T-helper 17 cell (primary cell): ENCODE data around the gene BLACAT1. TPM values are rescaled to one million over a fixed set of nuclear protein-coding genes. Genes with fewer than 3 reads are reported as not detected.
A peak's percentile ranks its signal among the peaks of the same experiment; 100 is the strongest.
"Not testable (repeated sequence)": the region's sequence is repeated elsewhere in the genome, so short reads cannot be mapped to it uniquely, and the experiment has no call there.

Experiments used
- ATAC-seq: fragments of 150-1000 bp; cut with Tn5 transposase; 2 replicates; pipeline ENCODE4 v1.10.0; 2021; ENCODE audit warnings: mild to moderate bottlenecking, moderate library complexity
- DNase-seq, 3 donors: peaks; one replicate each; pipeline versions ENCODE4 v3.0.0 to v3.0.0-alpha.2; 2020 to 2021
- H3K9me3 ChIP-seq: one replicate; pipeline ENCODE4 v1.7.0; 2013; ENCODE audit warnings: low read length, mild to moderate bottlenecking; ENCODE audit not compliant: control insufficient read depth, poor library complexity, severe bottlenecking
- H3K27ac Mint-ChIP-seq: one replicate; pipeline ENCODE4 v1.8.0; 2022; ENCODE audit warnings: mild to moderate bottlenecking, moderate library complexity, mixed read lengths
- H3K27me3 Mint-ChIP-seq: one replicate; pipeline ENCODE4 v1.8.0; 2022; ENCODE audit warnings: mixed read lengths
- H3K36me3 Mint-ChIP-seq: one replicate; pipeline ENCODE4 v1.8.0; 2022; ENCODE audit warnings: low read depth, mixed read lengths
- H3K4me1 Mint-ChIP-seq: one replicate; pipeline ENCODE4 v1.8.0; 2022; ENCODE audit warnings: mild to moderate bottlenecking, mixed read lengths
- H3K4me3 Mint-ChIP-seq: one replicate; pipeline ENCODE4 v1.8.0; 2022; ENCODE audit warnings: mild to moderate bottlenecking, moderate library complexity, mixed read lengths
- total RNA-seq, 4 donors: library from RNA in 2 of 4; stranded (reverse) in 2 of 4; gene quantifications; one replicate each; pipeline ENCODE4 v1.2.3 and lab custom pipeline; 2022 to 2026

Gene BLACAT1
- total RNA-seq, 2 donors from 2014 or later = 0.10 TPM

DNA sequence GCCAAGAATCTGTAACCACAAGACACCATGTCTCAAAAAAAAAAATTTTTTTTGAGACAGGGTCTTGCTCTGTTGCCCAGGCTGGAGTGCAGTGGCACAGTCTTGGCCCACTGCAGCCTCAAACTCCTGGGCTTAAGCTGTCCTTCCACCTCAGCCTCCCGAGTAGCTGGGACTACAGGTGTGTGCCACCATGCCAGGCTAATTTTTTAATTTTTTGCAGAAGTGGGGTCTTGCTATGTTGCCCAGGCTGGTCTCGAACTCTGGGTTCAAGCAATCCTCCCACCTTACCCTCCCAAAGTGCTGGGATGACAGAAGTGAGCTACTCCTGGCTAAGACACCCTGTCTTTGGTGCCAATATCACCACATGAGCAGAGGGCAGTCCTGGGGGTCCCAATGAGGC lies 23.1 kb upstream of the BLACAT1 start:
- H3K4me3 Mint-ChIP-seq, ATAC-seq, H3K9me3 ChIP-seq, H3K27ac Mint-ChIP-seq, DNase-seq: not testable (repeated sequence)
- H3K27me3 Mint-ChIP-seq = peaks cover 57% of the 10 kb centered on the region
- peaks cover 11% of the 10 kb centered on the region for H3K36me3 Mint-ChIP-seq
- H3K4me1 Mint-ChIP-seq = peaks cover 21% of the 10 kb centered on the region

GRCh38 chr1:205477759-205478247 lies 22.0 kb upstream of the BLACAT1 start:
- DNase-seq (no peak), ATAC-seq (no peak)
- no peak overlapping the region for H3K4me3 Mint-ChIP-seq
- no peak overlapping the region for H3K27ac Mint-ChIP-seq
- H3K4me1 Mint-ChIP-seq = peaks cover 15% of the 10 kb centered on the region
- H3K27me3 Mint-ChIP-seq = peaks cover 54% of the 10 kb centered on the region
- H3K36me3 Mint-ChIP-seq = peaks cover 7% of the 10 kb centered on the region
- H3K9me3 ChIP-seq = peaks cover 4% of the 10 kb centered on the region

DNA sequence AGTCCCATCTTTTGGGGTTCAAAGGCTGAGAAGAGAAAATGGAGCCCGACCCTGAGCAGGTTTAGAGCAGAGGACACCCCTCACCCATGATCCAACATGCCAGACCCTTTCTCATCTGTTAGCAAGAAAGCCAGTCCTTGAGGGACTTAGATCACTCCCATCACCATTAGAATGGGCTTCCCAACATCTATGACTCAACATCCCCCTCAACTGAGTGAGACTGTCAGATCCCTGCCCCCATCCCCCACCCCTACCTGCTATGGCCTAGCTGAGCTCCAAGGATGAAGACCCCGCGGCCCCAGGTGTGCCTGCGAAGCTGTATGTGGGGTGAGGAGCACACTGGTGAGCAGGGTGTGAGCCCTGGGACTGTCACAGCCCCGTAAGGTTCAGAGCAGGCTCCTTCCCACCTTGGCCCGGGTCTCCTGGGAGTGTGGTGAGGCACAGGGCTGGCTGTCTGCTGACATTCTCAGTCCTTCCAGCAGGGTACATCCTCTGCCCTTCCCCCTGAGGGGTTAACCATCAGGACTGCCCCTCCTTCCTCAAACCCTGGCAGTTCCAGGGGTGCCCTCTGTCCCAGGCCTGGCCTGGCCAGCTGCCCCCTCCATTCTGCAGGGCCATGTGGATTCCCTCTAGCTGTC lies 21.4 kb upstream of the BLACAT1 start:
- Mint-ChIP-seq H3K36me3 (peaks cover 7% of the 10 kb centered on the region), H3K4me3 (no peak overlapping the region), H3K27ac (no peak overlapping the region), H3K4me1 (peaks cover 14% of the 10 kb centered on the region), H3K27me3 (peaks cover 50% of the 10 kb centered on the region)
- peaks cover 4% of the 10 kb centered on the region for H3K9me3 ChIP-seq
- ATAC-seq (no peak), DNase-seq (no peak)

- no peak overlapping the region for H3K27ac Mint-ChIP-seq
- peaks cover 47% of the 10 kb centered on the region for H3K27me3 Mint-ChIP-seq
- ATAC-seq (no peak), DNase-seq (no peak)
- H3K36me3 Mint-ChIP-seq = peaks cover 7% of the 10 kb centered on the region
- no peak overlapping the region for H3K4me3 Mint-ChIP-seq
- H3K9me3 ChIP-seq = peaks cover 4% of the 10 kb centered on the region
- peaks cover 14% of the 10 kb centered on the region for H3K4me1 Mint-ChIP-seq
Observed at GRCh38 chr1:205476648-205477047, 20.8 kb upstream of the BLACAT1 start.

DNA sequence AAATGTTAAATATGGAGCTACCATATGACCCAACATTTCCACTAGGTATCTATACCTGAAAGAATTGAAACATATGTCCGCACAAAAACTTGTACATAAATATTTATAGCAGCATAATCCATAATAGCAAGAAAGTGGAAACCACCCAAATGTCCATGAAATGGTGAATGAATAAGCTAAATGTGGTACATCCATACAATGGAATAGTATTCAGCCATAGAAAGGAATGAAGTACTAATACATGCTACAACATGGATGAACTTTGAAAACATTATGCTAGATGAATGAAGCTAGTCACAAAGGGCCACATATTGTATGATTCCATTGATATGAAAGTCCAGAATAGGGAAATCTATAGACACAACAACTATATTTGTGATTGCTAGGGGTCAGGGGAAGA lies 20.0 kb upstream of the BLACAT1 start:
- H3K4me1 Mint-ChIP-seq = peaks cover 9% of the 10 kb centered on the region
- DNase-seq = no peak
- peaks cover 7% of the 10 kb centered on the region for H3K36me3 Mint-ChIP-seq
- ATAC-seq = no peak
- H3K27me3 Mint-ChIP-seq = peaks cover 46% of the 10 kb centered on the region
- no peak overlapping the region for H3K27ac Mint-ChIP-seq
- H3K9me3 ChIP-seq = peaks cover 4% of the 10 kb centered on the region
- no peak overlapping the region for H3K4me3 Mint-ChIP-seq

DNA sequence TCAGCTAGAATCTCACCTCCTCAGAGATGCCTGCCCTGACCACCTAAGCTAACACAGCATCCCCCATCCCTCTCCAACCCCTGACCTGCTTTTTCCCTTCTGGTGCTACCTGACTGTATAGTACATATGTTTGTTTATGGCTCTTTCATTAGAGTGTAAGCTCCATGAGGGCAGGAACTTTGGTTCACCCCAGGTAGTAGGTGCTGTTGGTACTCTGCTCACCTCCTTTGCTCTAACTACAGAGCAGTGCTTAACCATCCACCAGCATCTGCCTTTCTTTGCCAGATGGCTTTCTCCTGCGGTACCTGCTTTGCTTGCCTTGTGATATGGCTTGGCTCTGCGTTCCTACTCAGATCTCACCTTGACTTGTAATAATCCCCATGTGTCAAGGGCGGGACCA lies 18.7 kb upstream of the BLACAT1 start:
- H3K9me3 ChIP-seq = peaks cover 4% of the 10 kb centered on the region
- Mint-ChIP-seq H3K4me1 (peaks cover under 1% of the 10 kb centered on the region), H3K36me3 (peaks cover 5% of the 10 kb centered on the region), H3K27me3 (peaks cover 34% of the 10 kb centered on the region), H3K27ac (no peak overlapping the region), H3K4me3 (no peak overlapping the region)
- ATAC-seq (no peak), DNase-seq (no peak)

GRCh38 chr1:205473966-205474365 lies 18.1 kb upstream of the BLACAT1 start:
- ATAC-seq = no peak
- peaks cover 4% of the 10 kb centered on the region for H3K9me3 ChIP-seq
- no peak overlapping the region for H3K4me3 Mint-ChIP-seq
- no peak overlapping the region for H3K27ac Mint-ChIP-seq
- H3K27me3 Mint-ChIP-seq = peaks cover 38% of the 10 kb centered on the region
- H3K36me3 Mint-ChIP-seq = peaks cover 4% of the 10 kb centered on the region
- no peaks in the 10 kb centered on the region for H3K4me1 Mint-ChIP-seq
- no peak for DNase-seq

GRCh38 chr1:205473475-205473874 lies 17.6 kb upstream of the BLACAT1 start:
- peaks cover 4% of the 10 kb centered on the region for H3K9me3 ChIP-seq
- Mint-ChIP-seq H3K4me3 (no peak overlapping the region), H3K27ac (no peak overlapping the region), H3K4me1 (no peaks in the 10 kb centered on the region), H3K36me3 (peaks cover 4% of the 10 kb centered on the region), H3K27me3 (peaks cover 43% of the 10 kb centered on the region)
- DNase-seq (no peak), ATAC-seq (no peak)

- Mint-ChIP-seq H3K27ac (no peak overlapping the region), H3K27me3 (peaks cover 49% of the 10 kb centered on the region), H3K36me3 (peaks cover 4% of the 10 kb centered on the region), H3K4me3 (no peak overlapping the region), H3K4me1 (no peaks in the 10 kb centered on the region)
- ATAC-seq (no peak), DNase-seq (no peak)
- peaks cover 4% of the 10 kb centered on the region for H3K9me3 ChIP-seq
Observed at GRCh38 chr1:205472737-205473441, 17.0 kb upstream of the BLACAT1 start.

DNA sequence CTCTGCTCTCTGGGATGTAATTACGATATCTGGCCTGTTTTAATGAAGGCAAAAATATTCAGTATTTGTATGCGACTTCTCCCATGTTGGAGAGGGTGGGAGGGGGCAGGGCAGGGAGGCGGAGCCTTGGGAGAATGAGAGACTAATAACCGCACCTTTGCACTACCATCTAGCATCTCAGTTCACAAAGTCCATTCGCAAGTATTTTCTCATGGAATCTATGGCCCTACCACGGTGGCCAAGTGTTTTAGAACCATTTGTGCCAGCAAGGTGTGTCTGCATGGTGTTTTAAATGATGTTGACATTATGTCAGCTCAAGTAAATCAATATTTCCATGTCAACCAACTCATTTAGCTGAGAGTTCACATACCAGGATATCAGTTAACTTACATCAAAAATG lies 14.3 kb upstream of the BLACAT1 start:
- Mint-ChIP-seq H3K4me1 (peaks cover 3% of the 10 kb centered on the region), H3K36me3 (no peaks in the 10 kb centered on the region), H3K27me3 (peaks cover 70% of the 10 kb centered on the region), H3K27ac (no peak overlapping the region), H3K4me3 (no peak overlapping the region)
- DNase-seq = no peak
- no peak for ATAC-seq
- H3K9me3 ChIP-seq = peaks cover 4% of the 10 kb centered on the region

GRCh38 chr1:205466595-205467220 lies 10.9 kb upstream of the BLACAT1 start:
- Mint-ChIP-seq H3K36me3 (no peaks in the 10 kb centered on the region), H3K4me3 (no peak overlapping the region), H3K4me1 (peaks cover 3% of the 10 kb centered on the region), H3K27ac (no peak overlapping the region), H3K27me3 (peaks cover 53% of the 10 kb centered on the region)
- DNase-seq (no peak), ATAC-seq (no peak)
- no peaks in the 10 kb centered on the region for H3K9me3 ChIP-seq

DNA sequence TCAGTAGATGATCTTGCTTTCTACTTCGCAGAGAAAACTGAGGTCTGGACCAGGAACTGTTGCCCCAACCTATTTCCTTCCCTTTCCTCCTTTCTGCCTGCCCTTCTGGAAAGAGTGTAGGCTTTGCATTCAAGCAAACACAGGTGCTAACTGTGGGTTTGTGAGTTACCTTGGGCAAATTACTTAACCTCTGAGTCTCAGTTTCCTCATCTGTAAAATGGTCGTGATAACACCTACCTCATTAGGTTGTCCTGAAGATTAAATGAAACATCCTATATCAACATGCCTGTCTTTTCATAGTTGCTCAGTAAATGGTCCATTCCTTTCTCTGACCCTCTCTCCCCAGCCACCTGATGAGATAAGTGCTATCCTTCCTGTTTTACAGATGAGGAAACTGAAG lies 9.5 kb upstream of the BLACAT1 start:
- Mint-ChIP-seq H3K27me3 (peaks cover 54% of the 10 kb centered on the region), H3K4me3 (no peak overlapping the region), H3K27ac (no peak overlapping the region), H3K4me1 (peaks cover 3% of the 10 kb centered on the region), H3K36me3 (no peaks in the 10 kb centered on the region)
- DNase-seq (no peak), ATAC-seq (no peak)
- H3K9me3 ChIP-seq = no peaks in the 10 kb centered on the region

- H3K4me3 Mint-ChIP-seq = no peak overlapping the region
- ATAC-seq (peak; percentile 71), DNase-seq (peak in 1 of 3 donors; percentile 28)
- peaks cover 65% of the 10 kb centered on the region for H3K27me3 Mint-ChIP-seq
- peaks cover 2% of the 10 kb centered on the region for H3K36me3 Mint-ChIP-seq
- H3K4me1 Mint-ChIP-seq = peaks cover 17% of the 10 kb centered on the region
- H3K27ac Mint-ChIP-seq = no peak overlapping the region
- H3K9me3 ChIP-seq = no peaks in the 10 kb centered on the region
Observed at GRCh38 chr1:205458777-205459566, 3.1 kb upstream of the BLACAT1 start.
